Stimulated activated naive CD8-positive, alpha-beta T cell treated with anti-CD3 and anti-CD28 coated beads, Interleukin-15, Interleukin-2, amounts not matched to agents 100 ng/mL and 50 ng/mL, for 24 hours (primary cell): ENCODE data around the gene SLC8A3.
"Not testable (repeated sequence)": the region's sequence is repeated elsewhere in the genome, so short reads cannot be mapped to it uniquely, and the experiment has no call there.

Experiments
- H3K27ac Mint-ChIP-seq: one replicate; pipeline ENCODE4 v1.8.0; 2021; ENCODE audit warnings: mild to moderate bottlenecking, mixed read lengths
- H3K27me3 Mint-ChIP-seq: one replicate; pipeline ENCODE4 v1.8.0; 2021; ENCODE audit warnings: mixed read lengths
- H3K36me3 Mint-ChIP-seq: one replicate; pipeline ENCODE4 v1.8.0; 2021; ENCODE audit warnings: low read depth, mixed read lengths
- H3K4me1 Mint-ChIP-seq: one replicate; pipeline ENCODE4 v1.8.0; 2021; ENCODE audit warnings: low read depth, mixed read lengths
- H3K4me3 Mint-ChIP-seq: one replicate; pipeline ENCODE4 v1.8.0; 2021; ENCODE audit warnings: mild to moderate bottlenecking, mixed read lengths
- H3K9me3 Mint-ChIP-seq: one replicate; pipeline ENCODE4 v1.8.0; 2021; ENCODE audit warnings: mixed read lengths

SLC8A3 gene

GRCh38 chr14:70188659-70189455, at the start of gene SLC8A3:
Gene SLC8A3 (minus strand): TSS chr14:70188951. CDS start chr14:70168422, 20,529 bp downstream.
- peaks cover 71% of the 10 kb centered on the region for H3K27me3 Mint-ChIP-seq
- H3K27ac Mint-ChIP-seq: peak within 1 kb of the TSS; percentile 69
- H3K9me3 Mint-ChIP-seq: no peaks in the 10 kb centered on the region
- H3K4me3 Mint-ChIP-seq: peak within 1 kb of the TSS; percentile 81
- peaks cover 26% of the 10 kb centered on the region for H3K4me1 Mint-ChIP-seq
- no peaks in the 10 kb centered on the region for H3K36me3 Mint-ChIP-seq

GRCh38 chr14:70237710-70238109, 49.0 kb upstream of the SLC8A3 start:
- H3K4me1 Mint-ChIP-seq: no peaks in the 10 kb centered on the region
- H3K36me3 Mint-ChIP-seq: no peaks in the 10 kb centered on the region
- H3K27ac Mint-ChIP-seq: no peak overlapping the region
- H3K4me3 Mint-ChIP-seq: no peak overlapping the region
- H3K27me3 Mint-ChIP-seq: peaks cover 34% of the 10 kb centered on the region
- no peaks in the 10 kb centered on the region for H3K9me3 Mint-ChIP-seq

- H3K27ac Mint-ChIP-seq: no peak overlapping the region
- H3K27me3 Mint-ChIP-seq: peaks cover 40% of the 10 kb centered on the region
- no peaks in the 10 kb centered on the region for H3K36me3 Mint-ChIP-seq
- no peak overlapping the region for H3K4me3 Mint-ChIP-seq
- H3K4me1 Mint-ChIP-seq: no peaks in the 10 kb centered on the region
- H3K9me3 Mint-ChIP-seq: no peaks in the 10 kb centered on the region
Measured at GRCh38 chr14:70234066-70234950, 45.6 kb upstream of the SLC8A3 start.

GRCh38 chr14:70231756-70232544, 43.2 kb upstream of the SLC8A3 start:
- not testable (repeated sequence) for H3K36me3 Mint-ChIP-seq, H3K4me1 Mint-ChIP-seq, H3K27ac Mint-ChIP-seq, H3K4me3 Mint-ChIP-seq, H3K9me3 Mint-ChIP-seq
- peaks cover 48% of the 10 kb centered on the region for H3K27me3 Mint-ChIP-seq

- H3K36me3 Mint-ChIP-seq, H3K4me1 Mint-ChIP-seq, H3K9me3 Mint-ChIP-seq, H3K27ac Mint-ChIP-seq, H3K4me3 Mint-ChIP-seq: not testable (repeated sequence)
- H3K27me3 Mint-ChIP-seq: peaks cover 51% of the 10 kb centered on the region
Measured at GRCh38 chr14:70229877-70230640, 41.3 kb upstream of the SLC8A3 start.

- Mint-ChIP-seq H3K27ac (no peak overlapping the region), H3K4me3 (no peak overlapping the region), H3K27me3 (peaks cover 18% of the 10 kb centered on the region), H3K36me3 (no peaks in the 10 kb centered on the region), H3K4me1 (no peaks in the 10 kb centered on the region), H3K9me3 (no peaks in the 10 kb centered on the region)
Measured at GRCh38 chr14:70213721-70214282, 25.1 kb upstream of the SLC8A3 start.

- peaks cover 19% of the 10 kb centered on the region for H3K27me3 Mint-ChIP-seq
- no peaks in the 10 kb centered on the region for H3K9me3 Mint-ChIP-seq
- H3K36me3 Mint-ChIP-seq: no peaks in the 10 kb centered on the region
- no peaks in the 10 kb centered on the region for H3K4me1 Mint-ChIP-seq
- no peak overlapping the region for H3K27ac Mint-ChIP-seq
- no peak overlapping the region for H3K4me3 Mint-ChIP-seq
Measured at GRCh38 chr14:70212752-70213151, 24.0 kb upstream of the SLC8A3 start.

GRCh38 chr14:70208380-70208779, 19.6 kb upstream of the SLC8A3 start:
- Mint-ChIP-seq H3K4me1 (no peaks in the 10 kb centered on the region), H3K9me3 (no peaks in the 10 kb centered on the region), H3K27ac (no peak overlapping the region), H3K36me3 (no peaks in the 10 kb centered on the region), H3K4me3 (no peak overlapping the region), H3K27me3 (peaks cover 38% of the 10 kb centered on the region)

GRCh38 chr14:70203686-70204085, 14.9 kb upstream of the SLC8A3 start:
- no peaks in the 10 kb centered on the region for H3K9me3 Mint-ChIP-seq
- H3K36me3 Mint-ChIP-seq: no peaks in the 10 kb centered on the region
- peaks cover 61% of the 10 kb centered on the region for H3K27me3 Mint-ChIP-seq
- H3K27ac Mint-ChIP-seq: no peak overlapping the region
- H3K4me1 Mint-ChIP-seq: no peaks in the 10 kb centered on the region
- H3K4me3 Mint-ChIP-seq: no peak overlapping the region

GRCh38 chr14:70201994-70202393, 13.2 kb upstream of the SLC8A3 start:
- no peaks in the 10 kb centered on the region for H3K9me3 Mint-ChIP-seq
- no peaks in the 10 kb centered on the region for H3K4me1 Mint-ChIP-seq
- peaks cover 57% of the 10 kb centered on the region for H3K27me3 Mint-ChIP-seq
- H3K4me3 Mint-ChIP-seq: no peak overlapping the region
- no peak overlapping the region for H3K27ac Mint-ChIP-seq
- no peaks in the 10 kb centered on the region for H3K36me3 Mint-ChIP-seq

GRCh38 chr14:70193396-70193795, 4.6 kb upstream of the SLC8A3 start:
- no peaks in the 10 kb centered on the region for H3K36me3 Mint-ChIP-seq
- H3K27me3 Mint-ChIP-seq: peaks cover 80% of the 10 kb centered on the region
- H3K9me3 Mint-ChIP-seq: no peaks in the 10 kb centered on the region

GRCh38 chr14:70192915-70193314, 4.2 kb upstream of the SLC8A3 start:
- H3K4me1 Mint-ChIP-seq: peaks cover 11% of the 10 kb centered on the region
- peaks cover 82% of the 10 kb centered on the region for H3K27me3 Mint-ChIP-seq
- H3K9me3 Mint-ChIP-seq: no peaks in the 10 kb centered on the region
- no peaks in the 10 kb centered on the region for H3K36me3 Mint-ChIP-seq
- no peak overlapping the region for H3K27ac Mint-ChIP-seq
- no peak overlapping the region for H3K4me3 Mint-ChIP-seq

More at GRCh38 chr14:70193396-70193795, 4.6 kb upstream of the SLC8A3 start:
- H3K4me1 Mint-ChIP-seq: peaks cover 8% of the 10 kb centered on the region
- no peak overlapping the region for H3K27ac Mint-ChIP-seq
- H3K4me3 Mint-ChIP-seq: no peak overlapping the region

- Mint-ChIP-seq H3K27ac (no peak overlapping the region), H3K4me3 (no peak overlapping the region), H3K4me1 (peaks cover 26% of the 10 kb centered on the region), H3K27me3 (peaks cover 83% of the 10 kb centered on the region), H3K9me3 (no peaks in the 10 kb centered on the region), H3K36me3 (no peaks in the 10 kb centered on the region)
Measured at GRCh38 chr14:70190156-70190555, 1.4 kb upstream of the SLC8A3 start.
